Fibroblast of skin of back (primary cell): Measurements from ENCODE around the gene VPS9D1. TPM values are rescaled to one million over a fixed set of nuclear protein-coding genes. Genes with fewer than 3 reads are reported as not detected.

Experiments
- DNase-seq: peaks from one replicate; pipeline ENCODE4 v3.0.0-alpha.2; 2013
- polyA plus RNA-seq, 2 experiments: library from polyadenylated mRNA; unstranded; fragments of 120-200 nt; gene quantifications; one replicate each; pipeline ENCODE4 v1.2.1, GENCODE V29; 2013; ENCODE audit not compliant: insufficient read length in 2 of 2

VPS9D1 gene, protein sequence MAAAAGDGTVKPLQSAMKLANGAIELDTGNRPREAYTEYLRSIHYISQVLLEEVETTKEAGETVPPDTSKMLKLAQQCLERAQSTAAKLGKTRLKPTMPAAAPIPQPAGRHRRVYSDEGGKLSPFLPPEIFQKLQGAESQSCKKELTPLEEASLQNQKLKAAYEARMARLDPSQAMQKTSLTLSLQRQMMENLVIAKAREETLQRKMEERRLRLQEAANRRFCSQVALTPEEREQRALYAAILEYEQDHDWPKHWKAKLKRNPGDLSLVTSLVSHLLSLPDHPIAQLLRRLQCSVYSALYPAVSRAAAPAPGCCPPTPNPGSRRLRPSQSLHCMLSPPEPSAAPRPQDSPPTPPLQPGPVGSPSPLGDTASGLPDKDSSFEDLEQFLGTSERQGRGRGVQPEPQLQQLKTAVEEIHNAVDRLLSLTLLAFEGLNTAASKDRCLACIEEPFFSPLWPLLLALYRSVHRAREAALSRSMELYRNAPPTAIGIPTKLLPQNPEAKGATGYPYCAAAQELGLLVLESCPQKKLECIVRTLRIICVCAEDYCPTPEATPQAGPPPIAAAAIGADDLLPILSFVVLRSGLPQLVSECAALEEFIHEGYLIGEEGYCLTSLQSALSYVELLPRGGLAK
- 12.5 TPM for polyA plus RNA-seq (2013, experiment 1 of 2; ENCODE audit: insufficient read length)
- polyA plus RNA-seq (2013, experiment 2 of 2; ENCODE audit: insufficient read length), result 11.1 TPM

DNA sequence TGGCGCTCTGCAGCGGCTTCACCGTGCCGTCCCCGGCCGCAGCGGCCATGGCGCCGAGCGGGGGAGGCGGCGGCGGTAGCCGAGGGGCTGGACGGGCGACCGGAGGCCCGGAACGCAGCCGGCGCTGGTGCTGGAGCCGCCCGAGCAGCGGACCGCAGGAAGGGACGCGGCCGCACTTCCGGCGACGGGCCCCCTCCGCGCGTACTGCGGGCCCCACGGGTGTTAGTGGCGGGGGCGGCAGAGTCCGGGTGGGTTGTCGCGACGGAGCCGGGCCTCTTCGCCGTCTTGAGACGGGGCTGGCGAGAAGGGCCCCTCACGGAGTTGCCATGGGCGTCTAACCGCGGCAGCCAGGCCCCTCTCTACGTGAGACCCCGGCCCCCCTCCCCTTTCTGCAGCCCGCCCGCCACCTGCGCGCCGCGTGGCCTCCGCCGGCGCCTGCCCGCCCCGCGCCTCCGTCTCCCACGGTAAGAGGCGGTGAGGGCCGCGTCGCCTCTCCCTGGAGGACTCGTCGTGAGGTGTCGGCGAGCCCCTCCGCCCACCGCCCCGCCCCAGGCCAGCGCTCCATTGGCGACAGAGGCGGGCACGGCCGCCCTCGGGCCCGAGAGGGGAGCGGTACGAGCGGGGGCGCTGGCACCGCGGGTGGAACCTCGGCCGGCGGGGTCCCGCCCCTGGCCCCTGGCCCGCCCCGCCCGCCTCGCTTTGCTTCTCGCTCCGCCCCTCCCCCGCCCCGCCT, at the start of gene VPS9D1, which contains the start of gene ZNF276:
VPS9D1 (minus strand) TSS at position 86 of the 733 bp plus-strand sequence; CDS start at position 49, 37 bp downstream.
ZNF276 (plus strand) TSS at position 725 of the 733 bp plus-strand sequence. CDS start 104 bp downstream, outside the sequence.
- DNase-seq, result peak; percentile 81

GRCh38 chr16:89770367-89770766, 49.7 kb upstream of the VPS9D1 start:
- DNase-seq, result no peak

DNA sequence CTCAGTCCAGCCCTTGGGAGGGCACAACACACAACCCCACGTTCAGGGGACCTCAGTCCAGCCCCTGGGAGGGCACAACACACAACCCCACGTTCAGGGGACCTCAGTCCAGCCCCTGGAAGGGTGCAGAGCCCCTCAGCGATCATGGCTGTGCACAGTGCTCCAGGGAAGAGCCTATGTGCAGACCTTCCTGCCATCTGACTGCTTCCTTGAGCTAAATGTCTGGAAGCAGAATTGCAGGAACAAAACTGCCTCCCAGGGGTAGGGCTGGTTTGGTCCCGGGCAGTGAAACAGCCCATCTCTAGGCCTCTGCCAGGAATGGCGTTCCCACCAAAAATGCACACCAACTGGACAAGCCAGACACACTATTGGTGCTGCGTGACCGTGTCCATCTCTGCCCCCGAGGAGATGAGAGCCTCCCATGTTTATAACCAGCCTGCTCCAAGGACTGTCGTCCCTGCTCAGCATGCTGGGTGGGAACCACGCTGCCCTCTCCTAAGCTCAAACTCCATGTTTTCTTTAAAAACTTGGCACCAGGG, 44.7 kb upstream of the VPS9D1 start:
- no peak for DNase-seq

GRCh38 chr16:89764711-89765201, 44.1 kb upstream of the VPS9D1 start:
- no peak for DNase-seq

DNA sequence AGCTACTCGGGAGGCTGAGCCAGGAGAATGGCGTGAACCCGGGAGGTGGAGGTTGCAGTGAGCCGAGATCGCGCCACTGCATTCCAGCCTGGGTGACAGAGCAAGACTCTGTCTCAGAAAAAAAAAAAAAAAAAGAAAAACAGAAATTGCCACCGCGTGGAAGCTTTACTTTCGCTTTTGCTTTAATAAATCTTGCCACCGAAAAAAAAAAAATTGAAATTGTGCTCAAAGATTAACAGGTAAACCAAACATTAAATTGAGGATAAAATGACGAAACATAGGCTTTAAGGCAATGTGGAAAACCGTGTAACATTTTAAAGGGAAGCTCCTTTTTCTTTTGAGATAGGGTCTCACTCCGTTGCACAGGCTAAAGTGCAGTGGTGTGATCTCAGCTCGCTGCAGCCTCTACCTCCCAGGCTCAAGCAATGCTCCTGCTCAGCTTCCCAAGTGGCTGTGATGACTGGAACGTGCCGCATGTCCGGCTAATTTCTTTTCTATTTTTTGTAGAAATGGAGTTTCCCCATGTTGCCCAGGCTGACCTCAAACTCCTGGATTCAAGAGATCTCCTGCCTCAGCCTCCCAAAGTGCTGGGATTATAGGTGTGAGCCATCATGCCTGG, 40.7 kb upstream of the VPS9D1 start:
- DNase-seq, result no peak

DNA sequence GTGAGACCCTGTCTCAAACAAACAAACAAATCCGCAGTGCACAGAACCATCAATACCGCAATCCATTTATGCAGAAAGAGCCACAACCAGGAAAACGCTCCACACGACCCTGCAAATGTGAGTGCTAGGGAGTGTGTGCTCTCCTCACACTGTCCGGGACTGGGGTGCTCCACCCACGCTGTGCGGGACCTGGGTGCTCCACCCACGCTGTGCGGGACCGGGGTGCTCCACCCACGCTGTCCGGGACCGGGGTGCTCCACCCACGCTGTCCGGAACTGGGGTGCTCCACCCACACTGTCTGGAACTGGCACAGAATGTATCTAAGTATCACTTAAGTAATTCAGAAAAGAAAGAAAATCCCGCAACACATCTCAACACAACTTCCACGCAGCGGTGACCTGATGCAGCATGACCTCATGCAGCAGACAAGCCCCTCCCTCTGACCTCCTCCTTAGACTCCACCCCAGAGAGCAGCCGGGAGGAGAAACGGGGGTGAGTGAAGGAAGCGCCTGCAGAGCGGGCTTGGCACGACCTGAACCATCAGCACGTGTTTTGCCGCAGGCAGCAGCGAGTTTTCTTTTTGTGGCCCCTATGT, 39.1 kb upstream of the VPS9D1 start:
- no peak for DNase-seq

GRCh38 chr16:89749637-89750036, 28.9 kb upstream of the VPS9D1 start:
- DNase-seq, result no peak

DNA sequence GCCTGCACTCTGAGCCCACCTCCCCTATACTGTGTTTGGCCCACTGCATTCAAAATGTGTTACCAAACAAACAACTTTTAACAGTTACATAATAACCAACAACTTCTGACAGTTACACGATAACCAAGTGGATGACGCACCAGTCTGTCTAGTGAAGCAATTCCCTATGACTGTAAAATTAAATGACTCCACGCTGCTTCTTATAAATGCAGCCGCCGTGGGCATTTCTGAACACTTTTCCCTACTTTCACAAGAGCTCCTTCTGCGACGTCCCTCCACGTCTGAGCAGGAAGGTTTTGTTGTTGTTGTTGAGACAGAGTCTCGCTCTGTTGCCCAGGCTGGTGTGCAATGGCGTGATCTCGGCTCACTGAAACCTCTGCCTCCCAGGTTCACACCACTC, 28.2 kb upstream of the VPS9D1 start:
- no peak for DNase-seq

DNA sequence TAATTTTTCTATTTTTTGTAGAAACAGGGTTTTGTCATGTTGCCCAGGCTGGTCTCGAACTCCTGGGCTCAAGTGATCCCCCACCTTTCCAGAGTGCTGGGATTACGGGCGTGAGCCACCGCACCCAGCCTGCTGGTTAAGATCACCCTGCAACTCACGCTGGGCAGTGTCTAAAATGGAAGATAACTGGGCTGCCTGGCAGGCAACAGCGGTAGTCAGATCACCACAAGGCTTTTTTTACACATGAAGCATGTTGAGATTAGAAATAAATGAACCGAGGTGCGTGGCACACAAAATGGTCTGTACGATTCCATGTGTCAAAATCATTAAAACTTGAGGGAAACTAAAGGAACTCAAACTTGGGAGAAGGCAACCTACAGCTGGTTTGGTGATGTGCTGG, 27.4 kb upstream of the VPS9D1 start:
- no peak for DNase-seq

- no peak for DNase-seq
Measured at GRCh38 chr16:89746043-89746442, 25.3 kb upstream of the VPS9D1 start.

DNA sequence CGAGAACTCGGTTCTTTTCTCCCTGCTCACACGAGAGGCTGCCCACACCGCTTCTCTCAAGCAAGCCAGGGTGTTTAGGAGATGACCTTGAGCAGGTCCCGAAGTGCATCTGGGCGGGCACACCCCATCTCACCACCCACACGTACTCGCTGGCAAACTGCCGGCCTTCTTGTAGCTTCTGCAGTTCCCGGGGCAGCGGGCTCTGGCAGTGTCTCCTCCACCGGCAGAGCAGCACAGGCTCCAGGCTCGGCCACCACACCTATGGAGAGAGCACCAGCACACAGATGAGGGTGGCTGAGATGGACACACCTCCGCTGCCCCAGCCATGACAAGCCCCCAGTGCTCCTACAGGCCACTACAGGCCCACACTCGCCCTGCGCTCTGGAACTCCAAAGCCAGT, 24.1 kb upstream of the VPS9D1 start:
- DNase-seq, result no peak

DNA sequence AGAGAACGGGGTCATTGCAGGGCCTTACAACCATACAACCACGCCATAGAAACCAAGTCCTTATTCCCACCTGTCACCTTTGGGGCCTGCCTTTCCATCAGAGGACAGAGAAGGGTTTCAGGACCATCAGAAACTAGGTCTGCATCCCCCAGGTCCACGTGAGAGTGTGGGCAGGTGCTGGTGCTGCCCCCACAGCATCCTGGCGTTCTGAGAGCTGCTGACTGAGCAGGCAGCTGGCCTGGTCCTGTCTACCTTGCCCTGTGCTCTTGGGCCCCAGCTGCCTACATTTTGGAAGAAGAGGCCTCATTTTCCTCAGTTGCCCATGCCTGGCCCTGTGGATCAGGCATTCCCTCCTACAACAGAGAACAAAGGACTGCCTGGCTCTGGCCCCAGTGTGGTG, 22.2 kb upstream of the VPS9D1 start:
- no peak for DNase-seq

DNA sequence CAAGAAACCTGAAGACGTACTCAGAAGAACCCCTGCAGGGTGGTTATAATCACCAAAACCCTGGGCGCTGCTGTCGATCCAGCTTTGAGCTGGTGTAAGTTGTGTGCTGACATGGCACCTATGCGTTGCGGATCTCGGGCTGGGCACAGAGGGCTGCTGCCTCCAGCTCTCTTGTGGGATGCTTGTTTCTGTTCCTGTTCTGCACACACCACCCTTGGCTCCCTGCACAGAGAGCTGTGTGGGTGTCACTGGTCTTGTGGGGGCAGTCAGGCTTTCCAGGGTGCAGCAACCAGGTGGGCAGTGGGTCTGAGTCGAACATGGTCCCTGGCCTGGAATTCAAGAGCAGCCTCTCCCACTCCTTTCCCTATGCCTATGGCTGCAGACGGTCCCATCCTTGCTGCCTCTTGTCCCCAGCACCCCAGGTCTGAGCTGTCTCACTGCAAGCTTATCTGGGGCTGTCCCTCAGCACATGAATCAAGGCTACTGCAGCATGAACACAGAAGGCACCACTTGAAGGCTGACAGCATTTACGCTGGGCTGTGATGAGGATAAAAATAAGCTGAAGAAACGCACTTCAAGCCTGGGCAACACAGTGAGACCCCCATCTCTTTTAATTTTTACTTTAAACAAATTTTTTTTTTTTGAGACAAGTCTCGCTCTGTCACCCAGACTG, 20.8 kb upstream of the VPS9D1 start:
- DNase-seq, result no peak

- no peak for DNase-seq
Measured at GRCh38 chr16:89739383-89739782, 18.7 kb upstream of the VPS9D1 start.

- no peak for DNase-seq
Measured at GRCh38 chr16:89738538-89739317, 18.0 kb upstream of the VPS9D1 start.

- no peak for DNase-seq
Measured at GRCh38 chr16:89738072-89738377, 17.3 kb upstream of the VPS9D1 start.

DNA sequence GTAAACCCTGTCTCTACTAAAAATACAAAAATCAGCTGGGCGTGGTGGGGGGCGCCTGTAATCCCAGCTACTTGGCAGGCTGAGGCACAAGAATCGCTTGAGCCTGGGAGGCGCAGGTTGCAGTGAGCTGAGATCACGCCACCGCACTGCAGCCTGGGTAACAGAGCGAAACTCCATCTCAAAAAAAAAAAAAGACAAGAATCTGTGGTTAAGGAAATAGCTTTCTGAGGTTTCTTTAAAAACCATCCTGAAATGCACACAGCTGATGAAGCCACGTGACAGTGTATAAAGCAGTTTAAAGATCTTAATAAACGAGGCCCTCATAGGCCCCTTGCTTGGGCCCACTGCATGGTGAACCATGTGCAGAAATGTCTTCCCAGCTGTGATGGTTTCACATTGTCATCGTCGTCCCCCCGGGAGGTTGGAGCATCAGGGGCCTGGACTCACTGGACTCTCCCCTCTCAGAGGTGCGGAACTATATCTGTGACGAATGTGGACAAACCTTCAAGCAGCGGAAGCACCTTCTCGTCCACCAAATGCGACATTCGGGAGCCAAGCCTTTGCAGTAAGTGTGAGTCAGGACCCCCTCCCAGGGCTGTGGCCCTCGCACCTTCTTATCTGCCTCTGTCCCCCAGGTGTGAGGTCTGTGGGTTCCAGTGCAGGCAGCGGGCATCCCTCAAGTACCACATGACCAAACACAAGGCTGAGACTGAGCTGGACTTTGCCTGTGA, 16.8 kb upstream of the VPS9D1 start:
- no peak for DNase-seq

DNA sequence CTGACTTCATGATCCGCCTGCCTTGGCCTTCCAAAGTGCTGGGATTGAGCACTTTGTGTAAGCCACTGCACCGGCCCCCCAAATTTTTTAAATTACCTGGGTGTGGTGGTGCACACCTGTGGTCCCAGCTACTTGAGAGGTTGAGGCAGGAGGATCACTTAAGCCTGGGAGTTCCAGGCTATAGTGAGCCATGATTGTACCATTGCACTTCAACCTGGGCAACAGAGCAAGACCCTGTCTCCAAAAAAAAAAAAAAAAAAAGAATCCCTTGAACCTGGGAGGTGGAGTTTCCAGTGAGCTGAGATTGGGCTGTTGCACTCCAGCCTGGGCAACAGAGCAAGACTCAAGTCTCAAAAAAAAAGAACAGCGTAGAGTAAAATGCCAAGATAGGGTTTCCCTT, 15.9 kb upstream of the VPS9D1 start:
- no peak for DNase-seq

DNA sequence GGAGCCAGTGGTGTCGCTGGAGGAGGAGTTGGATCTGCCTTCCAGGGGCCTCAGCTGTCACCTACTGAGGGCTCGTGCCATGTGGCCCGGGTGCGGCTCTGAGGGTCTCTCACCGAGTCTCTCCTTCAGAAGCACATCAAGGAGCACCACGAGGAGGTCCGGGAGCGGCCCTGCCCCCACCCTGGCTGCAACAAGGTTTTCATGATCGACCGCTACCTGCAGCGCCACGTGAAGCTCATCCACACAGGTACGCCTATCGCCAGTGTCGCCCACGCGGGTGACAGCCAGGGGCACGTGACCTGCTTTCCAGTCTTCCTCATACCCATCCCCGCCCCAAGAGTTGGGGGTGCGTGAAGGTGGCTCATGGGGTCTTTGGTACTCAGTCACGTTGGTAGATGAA, 13.1 kb upstream of the VPS9D1 start:
- no peak for DNase-seq

GRCh38 chr16:89733322-89733721, 12.6 kb upstream of the VPS9D1 start:
- DNase-seq, result no peak
